T-helper 2 cell treated with Interferon-gamma antibody and Interleukin-4, amounts not matched to agents 5 μg/mL and 100 μg/mL, for 36 hours (primary cell): ENCODE measurements around the gene SDK2.
A peak's percentile ranks its signal among the peaks of the same experiment; 100 is the strongest.

ENCODE experiments used
- DNase-seq: peaks from one replicate; pipeline ENCODE4 v3.0.0; 2021; ENCODE audit warnings: low spot score
- H3K27ac Mint-ChIP-seq: one replicate; pipeline ENCODE4 v1.8.0; 2021; ENCODE audit warnings: mild to moderate bottlenecking, mixed read lengths
- H3K27me3 Mint-ChIP-seq: one replicate; pipeline ENCODE4 v1.8.0; 2021; ENCODE audit warnings: low read depth, mixed read lengths
- H3K36me3 Mint-ChIP-seq: one replicate; pipeline ENCODE4 v1.8.0; 2021; ENCODE audit warnings: low read depth, mixed read lengths
- H3K4me1 Mint-ChIP-seq: one replicate; pipeline ENCODE4 v1.8.0; 2021; ENCODE audit warnings: low read depth, mixed read lengths
- H3K4me3 Mint-ChIP-seq: one replicate; pipeline ENCODE4 v1.8.0; 2022; ENCODE audit warnings: mild to moderate bottlenecking, moderate library complexity, mixed read lengths
- H3K9me3 Mint-ChIP-seq: one replicate; pipeline ENCODE4 v1.8.0; 2021; ENCODE audit warnings: mixed read lengths

Gene SDK2

GRCh38 chr17:73568934-73569333 lies 75.3 kb downstream of the SDK2 start:
- Mint-ChIP-seq H3K27ac (no peak overlapping the region), H3K4me1 (peaks cover 9% of the 10 kb centered on the region), H3K27me3 (no peaks in the 10 kb centered on the region), H3K4me3 (no peak overlapping the region), H3K9me3 (no peaks in the 10 kb centered on the region), H3K36me3 (no peaks in the 10 kb centered on the region)
- no peak for DNase-seq

GRCh38 chr17:73566905-73567782 lies 77.1 kb downstream of the SDK2 start:
- no peak overlapping the region for H3K4me3 Mint-ChIP-seq
- no peaks in the 10 kb centered on the region for H3K27me3 Mint-ChIP-seq
- H3K9me3 Mint-ChIP-seq: no peaks in the 10 kb centered on the region
- no peak overlapping the region for H3K27ac Mint-ChIP-seq
- peaks cover 6% of the 10 kb centered on the region for H3K4me1 Mint-ChIP-seq
- H3K36me3 Mint-ChIP-seq: no peaks in the 10 kb centered on the region
- no peak for DNase-seq

- Mint-ChIP-seq H3K9me3 (no peaks in the 10 kb centered on the region), H3K27me3 (no peaks in the 10 kb centered on the region), H3K27ac (no peak overlapping the region), H3K4me3 (no peak overlapping the region), H3K36me3 (no peaks in the 10 kb centered on the region), H3K4me1 (peaks cover 6% of the 10 kb centered on the region)
- no peak for DNase-seq
Observed at GRCh38 chr17:73564843-73565242, 79.4 kb downstream of the SDK2 start.

- H3K36me3 Mint-ChIP-seq: no peaks in the 10 kb centered on the region
- H3K27me3 Mint-ChIP-seq: peaks cover 7% of the 10 kb centered on the region
- H3K9me3 Mint-ChIP-seq: no peaks in the 10 kb centered on the region
- H3K27ac Mint-ChIP-seq: no peak overlapping the region
- no peak for DNase-seq
- no peak overlapping the region for H3K4me3 Mint-ChIP-seq
- peaks cover 6% of the 10 kb centered on the region for H3K4me1 Mint-ChIP-seq
Observed at GRCh38 chr17:73562896-73563295, 81.3 kb downstream of the SDK2 start.

- no peaks in the 10 kb centered on the region for H3K4me1 Mint-ChIP-seq
- no peaks in the 10 kb centered on the region for H3K36me3 Mint-ChIP-seq
- no peak overlapping the region for H3K27ac Mint-ChIP-seq
- no peak overlapping the region for H3K4me3 Mint-ChIP-seq
- DNase-seq: no peak
- H3K9me3 Mint-ChIP-seq: no peaks in the 10 kb centered on the region
- H3K27me3 Mint-ChIP-seq: peaks cover 10% of the 10 kb centered on the region
Observed at GRCh38 chr17:73561111-73561510, 83.1 kb downstream of the SDK2 start.

- DNase-seq: no peak
- peaks cover 10% of the 10 kb centered on the region for H3K27me3 Mint-ChIP-seq
- H3K4me3 Mint-ChIP-seq: no peak overlapping the region
- H3K9me3 Mint-ChIP-seq: no peaks in the 10 kb centered on the region
- no peaks in the 10 kb centered on the region for H3K4me1 Mint-ChIP-seq
- no peak overlapping the region for H3K27ac Mint-ChIP-seq
- H3K36me3 Mint-ChIP-seq: no peaks in the 10 kb centered on the region
Observed at GRCh38 chr17:73560661-73561060, 83.6 kb downstream of the SDK2 start.

- Mint-ChIP-seq H3K27ac (no peak overlapping the region), H3K4me1 (no peaks in the 10 kb centered on the region), H3K4me3 (no peak overlapping the region), H3K9me3 (no peaks in the 10 kb centered on the region), H3K36me3 (no peaks in the 10 kb centered on the region), H3K27me3 (peaks cover 12% of the 10 kb centered on the region)
- no peak for DNase-seq
Observed at GRCh38 chr17:73559532-73559931, 84.7 kb downstream of the SDK2 start.

- Mint-ChIP-seq H3K9me3 (no peaks in the 10 kb centered on the region), H3K4me3 (no peak overlapping the region), H3K27ac (no peak overlapping the region), H3K36me3 (no peaks in the 10 kb centered on the region), H3K4me1 (peaks cover 5% of the 10 kb centered on the region), H3K27me3 (peaks cover 12% of the 10 kb centered on the region)
- no peak for DNase-seq
Observed at GRCh38 chr17:73555199-73555960, 88.9 kb downstream of the SDK2 start.

GRCh38 chr17:73554498-73554897 lies 89.7 kb downstream of the SDK2 start:
- Mint-ChIP-seq H3K9me3 (no peaks in the 10 kb centered on the region), H3K36me3 (no peaks in the 10 kb centered on the region), H3K27ac (no peak overlapping the region), H3K4me3 (no peak overlapping the region), H3K27me3 (peaks cover 12% of the 10 kb centered on the region), H3K4me1 (peaks cover 5% of the 10 kb centered on the region)
- no peak for DNase-seq

- H3K4me1 Mint-ChIP-seq: peaks cover 5% of the 10 kb centered on the region
- no peaks in the 10 kb centered on the region for H3K9me3 Mint-ChIP-seq
- DNase-seq: no peak
- no peaks in the 10 kb centered on the region for H3K36me3 Mint-ChIP-seq
- peaks cover 8% of the 10 kb centered on the region for H3K27me3 Mint-ChIP-seq
- H3K27ac Mint-ChIP-seq: no peak overlapping the region
- no peak overlapping the region for H3K4me3 Mint-ChIP-seq
Observed at GRCh38 chr17:73553311-73553710, 90.9 kb downstream of the SDK2 start.

GRCh38 chr17:73552300-73553048 lies 91.8 kb downstream of the SDK2 start:
- Mint-ChIP-seq H3K27ac (no peak overlapping the region), H3K9me3 (no peaks in the 10 kb centered on the region), H3K36me3 (no peaks in the 10 kb centered on the region), H3K4me1 (peaks cover 5% of the 10 kb centered on the region), H3K27me3 (peaks cover 2% of the 10 kb centered on the region), H3K4me3 (no peak overlapping the region)
- DNase-seq: no peak

GRCh38 chr17:73551759-73552158 lies 92.5 kb downstream of the SDK2 start:
- Mint-ChIP-seq H3K4me3 (peak overlapping the region; percentile 82), H3K4me1 (peaks cover 5% of the 10 kb centered on the region), H3K27me3 (peaks cover 2% of the 10 kb centered on the region), H3K9me3 (no peaks in the 10 kb centered on the region), H3K27ac (no peak overlapping the region), H3K36me3 (no peaks in the 10 kb centered on the region)
- DNase-seq: no peak

- Mint-ChIP-seq H3K27me3 (peaks cover 2% of the 10 kb centered on the region), H3K4me1 (peaks cover 5% of the 10 kb centered on the region), H3K36me3 (no peaks in the 10 kb centered on the region), H3K4me3 (no peak overlapping the region), H3K9me3 (no peaks in the 10 kb centered on the region), H3K27ac (no peak overlapping the region)
- no peak for DNase-seq
Observed at GRCh38 chr17:73551144-73551543, 93.1 kb downstream of the SDK2 start.

- Mint-ChIP-seq H3K27ac (no peak overlapping the region), H3K36me3 (no peaks in the 10 kb centered on the region), H3K9me3 (no peaks in the 10 kb centered on the region), H3K4me1 (peaks cover 5% of the 10 kb centered on the region), H3K27me3 (peaks cover 2% of the 10 kb centered on the region), H3K4me3 (no peak overlapping the region)
- no peak for DNase-seq
Observed at GRCh38 chr17:73550556-73550955, 93.7 kb downstream of the SDK2 start.
